PFSK-1 (cell line): Measurements from ENCODE around the gene ABCB1.

Experiments used
- FOXP2 ChIP-seq: optimal IDR thresholded peaks from 2 replicates; pipeline ENCODE3; 2011; ENCODE audit warnings: borderline replicate concordance, control low read depth, inconsistent platforms; ENCODE audit not compliant: insufficient read depth; ENCODE audit errors: extremely low read length, extremely low read depth
- POLR2AphosphoS5 ChIP-seq: IDR thresholded peaks from 2 replicates; pipeline ENCODE4 v1.6.1; 2012; ENCODE audit warnings: low read depth, mild to moderate bottlenecking, control low read depth, low read length, moderate library complexity
- REST ChIP-seq, 2 experiments: IDR thresholded peaks; 2 replicates each; pipeline versions ENCODE4 v1.6.1 to v1.8.0; 2011 to 2012; ENCODE audit warnings: low read depth in 2 of 2, low read length in 2 of 2, control low read depth in 1 of 2, inconsistent platforms in 1 of 2, mild to moderate bottlenecking in 1 of 2, moderate library complexity in 1 of 2; ENCODE audit not compliant: insufficient read depth in 1 of 2
- SIN3A ChIP-seq: IDR thresholded peaks from 2 replicates; pipeline ENCODE4 v1.6.1; 2012; ENCODE audit warnings: mild to moderate bottlenecking, low read length, moderate library complexity, borderline replicate concordance; ENCODE audit not compliant: insufficient read depth
- TAF1 ChIP-seq: IDR thresholded peaks from 2 replicates; pipeline ENCODE4 v1.6.1; 2012; ENCODE audit warnings: low read length, control low read depth, borderline replicate concordance; ENCODE audit not compliant: insufficient read depth

- no peak for TF ChIP-seq FOXP2
- no peak for TF ChIP-seq REST (IDR thresholded peaks at IDR 0.05; ENCODE audit: insufficient read depth in 1 of 2, low read depth in 2 of 2, low read length in 2 of 2)
- no peak for TF ChIP-seq POLR2AphosphoS5
- no peak for TF ChIP-seq TAF1
- TF ChIP-seq SIN3A = no peak
Observed at GRCh38 chr7:87615197-87615596, 14.5 kb upstream of the ABCB1 start.
